HG03571 (cell line): ENCODE data around the gene TTC7B.

Experiments used
- ATAC-seq: cut with Tn5 transposase; IDR thresholded peaks from one replicate; pipeline ENCODE4 v1.9.1; 2021; ENCODE audit not compliant: unreplicated experiment

TTC7B gene

DNA sequence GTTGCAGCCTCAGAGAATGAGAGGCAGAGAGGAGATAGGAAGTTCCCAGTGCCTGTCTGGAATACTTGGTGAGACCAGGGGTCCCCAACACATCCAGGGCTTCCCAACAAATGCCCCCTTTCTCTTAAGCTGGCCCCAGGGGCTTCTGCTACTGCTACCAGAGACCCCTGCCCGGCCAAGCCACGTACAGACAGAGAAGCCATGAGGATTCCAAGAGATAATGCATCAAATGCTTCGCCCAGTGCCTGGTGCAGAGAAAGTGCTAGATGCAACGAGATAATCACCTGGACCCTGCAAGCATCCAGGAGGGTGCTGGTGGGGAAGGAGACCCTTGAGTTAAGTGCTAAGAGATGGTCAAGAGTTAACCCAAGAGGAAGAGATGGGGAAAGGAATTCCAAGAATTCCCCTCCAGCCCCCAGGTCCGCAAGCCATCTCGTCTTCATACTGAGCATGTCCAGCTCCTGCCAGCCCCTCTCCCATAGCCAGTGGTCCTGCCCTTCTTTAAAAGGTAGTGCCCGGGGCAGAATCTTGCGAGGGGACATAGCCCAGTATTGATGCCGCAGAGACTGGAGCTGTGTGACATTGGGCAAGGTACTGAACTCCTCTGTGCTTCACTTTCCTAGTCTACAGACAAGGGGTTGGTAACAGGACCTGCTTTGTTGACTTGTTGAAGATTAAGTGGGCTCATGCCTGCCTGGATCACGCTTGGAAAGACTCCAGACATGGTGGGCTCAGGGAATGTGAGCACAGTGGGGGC lies 316.1 kb downstream of the TTC7B start:
- ATAC-seq = no peak

DNA sequence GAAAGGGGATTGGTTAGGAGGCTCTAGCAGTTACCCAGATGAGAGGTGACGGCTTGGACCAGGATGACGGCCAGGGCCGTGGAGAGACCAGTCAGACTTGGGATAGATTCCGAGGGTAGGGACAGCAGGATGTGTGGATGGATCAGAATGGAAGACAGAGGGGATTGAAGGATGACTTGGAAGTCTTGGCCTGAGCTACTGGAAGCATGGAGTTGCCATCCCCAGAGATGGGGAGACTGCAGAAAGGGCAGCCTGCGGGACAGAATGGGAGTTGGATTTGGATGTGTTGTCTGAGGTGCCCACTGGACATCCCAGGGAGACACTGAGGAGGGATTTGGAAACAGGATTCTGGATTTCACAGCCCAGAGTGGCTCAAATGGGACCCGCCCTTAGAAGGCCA lies 317.1 kb downstream of the TTC7B start:
- no peak for ATAC-seq

GRCh38 chr14:90498198-90498597 lies 318.0 kb downstream of the TTC7B start:
- no peak for ATAC-seq

- no peak for ATAC-seq
Observed at GRCh38 chr14:90496379-90496778, 319.9 kb downstream of the TTC7B start.

- ATAC-seq = no peak
Observed at GRCh38 chr14:90495357-90496276, 320.6 kb downstream of the TTC7B start.

DNA sequence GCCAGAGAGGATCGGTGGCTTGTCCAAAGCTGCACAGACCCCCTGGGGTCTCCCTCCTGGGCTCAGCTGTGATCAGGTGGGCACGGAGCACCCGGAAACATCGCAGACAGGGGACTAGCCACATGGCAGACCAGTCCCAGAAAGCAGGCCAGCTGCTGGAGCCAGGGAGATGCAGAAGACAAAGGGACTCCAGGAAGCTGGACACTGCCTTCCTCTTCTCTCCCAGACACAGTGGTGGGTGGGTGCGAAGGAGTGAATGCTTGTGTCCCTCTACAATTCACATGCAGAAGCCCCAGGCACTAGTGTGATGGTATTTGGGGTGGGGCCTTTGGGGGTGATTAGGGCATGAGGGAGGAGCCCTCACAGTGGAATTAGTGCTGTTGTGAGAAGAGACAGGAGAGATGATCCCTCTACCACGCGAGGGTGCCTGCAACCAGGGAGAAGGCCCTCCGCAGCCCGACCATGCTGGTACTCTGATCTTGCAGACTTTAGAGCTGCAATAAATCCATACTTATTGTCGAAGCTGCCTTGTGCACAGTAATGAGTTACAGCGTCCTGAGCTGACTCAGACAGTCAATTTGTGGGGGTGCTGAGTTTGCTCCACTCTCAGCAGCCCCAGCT lies 324.2 kb downstream of the TTC7B start:
- no peak for ATAC-seq

DNA sequence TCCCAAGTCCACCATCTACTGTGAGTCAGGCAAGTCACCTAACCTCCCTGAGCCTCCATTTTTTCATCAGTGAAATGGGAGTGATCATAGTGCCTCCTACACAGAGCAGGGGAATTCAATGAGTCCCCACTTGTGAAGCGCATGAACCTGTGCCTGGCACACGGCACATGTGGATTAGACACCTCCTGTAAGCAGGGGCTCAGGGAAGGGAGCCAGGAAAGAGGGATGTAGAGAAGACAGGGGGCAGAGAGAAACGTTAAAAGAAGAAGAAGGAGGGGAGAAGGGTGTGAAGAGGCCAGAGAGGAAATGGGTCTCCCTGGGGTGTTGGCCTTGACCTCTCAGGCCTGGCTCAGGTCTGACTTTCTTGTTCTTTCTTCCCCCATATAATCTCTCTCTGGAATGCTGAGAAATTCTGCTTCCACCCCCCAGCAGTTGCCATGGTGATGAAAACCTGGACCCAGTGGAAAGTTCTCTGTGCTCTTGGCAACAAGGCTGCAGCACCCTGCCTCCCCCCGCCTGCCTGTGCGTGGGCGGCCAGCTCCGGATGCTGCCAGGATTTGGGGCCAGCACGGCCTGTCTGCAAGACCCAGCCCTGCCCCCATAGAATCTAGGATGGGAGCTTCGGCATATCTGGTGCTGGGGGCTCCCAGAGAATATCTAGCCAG lies 324.9 kb downstream of the TTC7B start:
- no peak for ATAC-seq

DNA sequence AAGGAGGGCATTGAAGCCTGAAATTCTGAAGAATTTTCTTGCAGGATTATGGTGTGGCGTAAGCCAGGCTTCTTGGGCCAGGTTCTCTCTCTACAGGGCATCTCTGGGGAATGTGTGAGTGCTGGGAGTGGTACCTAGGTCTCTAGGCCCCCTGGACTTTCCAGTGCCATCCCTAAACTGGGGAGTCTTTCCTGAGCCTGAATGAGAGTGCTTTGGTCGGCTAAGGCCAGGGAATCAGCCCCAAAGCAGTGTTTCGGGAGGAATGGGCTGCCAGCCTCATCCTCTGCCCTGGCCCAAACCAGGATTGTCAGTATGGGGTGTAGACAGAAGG lies 325.5 kb downstream of the TTC7B start:
- ATAC-seq = no peak

DNA sequence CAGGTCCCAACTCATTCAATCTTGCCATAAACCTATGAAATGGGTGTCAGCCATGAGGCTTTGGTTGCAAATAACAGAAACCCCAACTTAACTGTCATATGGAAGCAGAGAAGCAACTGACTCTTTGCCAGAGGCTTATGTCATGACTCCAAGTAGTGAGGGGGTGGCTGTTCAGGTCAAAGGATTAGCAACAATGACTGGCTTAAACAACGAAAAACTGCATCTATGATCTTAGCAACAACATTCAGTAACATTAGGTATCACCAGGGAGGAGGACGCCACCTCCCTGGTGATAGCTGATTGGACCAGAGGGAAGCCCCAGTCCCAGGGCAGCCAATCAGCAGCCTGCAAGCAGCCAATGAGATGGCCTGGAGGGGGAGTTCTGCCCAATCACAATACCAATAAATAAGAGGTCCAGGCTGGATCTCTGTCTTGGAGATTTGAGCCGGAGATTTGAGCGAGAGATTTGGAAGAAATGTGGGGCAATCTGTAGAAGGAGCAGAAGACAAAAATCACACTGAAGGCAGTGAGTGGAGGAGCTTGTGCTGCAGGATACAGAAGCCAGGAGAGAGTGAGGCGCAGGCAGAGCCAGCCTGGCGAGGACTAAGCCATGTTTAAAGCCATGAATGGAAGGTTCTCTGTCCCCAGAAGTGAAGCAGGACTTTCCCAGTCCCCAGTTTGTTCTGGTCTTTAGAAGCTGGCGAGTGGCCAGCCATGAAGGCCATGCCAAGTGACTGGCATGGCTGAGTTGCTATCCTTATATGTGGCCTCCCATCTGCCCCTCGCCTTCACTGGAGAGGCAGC lies 326.1 kb downstream of the TTC7B start:
- no peak for ATAC-seq

GRCh38 chr14:90489306-90489705 lies 326.9 kb downstream of the TTC7B start:
- no peak for ATAC-seq

DNA sequence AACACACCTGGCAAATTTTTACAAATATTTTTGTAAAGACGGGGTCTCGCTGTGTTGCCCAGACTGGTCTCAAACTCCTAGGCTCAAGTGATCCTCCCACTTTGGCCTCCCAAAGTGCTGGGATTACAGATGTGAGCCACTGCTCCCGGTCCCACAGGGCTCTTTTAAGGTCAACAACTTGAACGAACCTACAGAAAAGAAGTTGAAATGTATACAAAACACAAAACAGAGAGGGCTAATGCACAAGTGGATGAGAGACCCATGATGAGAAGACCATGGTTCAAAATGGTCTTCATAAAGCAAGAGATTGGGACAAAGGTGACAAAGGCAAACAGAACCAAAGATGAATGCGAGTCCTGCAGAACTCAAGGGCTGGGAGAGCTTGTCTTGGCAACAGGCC lies 328.0 kb downstream of the TTC7B start:
- no peak for ATAC-seq

GRCh38 chr14:90487462-90487861 lies 328.8 kb downstream of the TTC7B start:
- no peak for ATAC-seq

GRCh38 chr14:90487031-90487430 lies 329.2 kb downstream of the TTC7B start:
- no peak for ATAC-seq

DNA sequence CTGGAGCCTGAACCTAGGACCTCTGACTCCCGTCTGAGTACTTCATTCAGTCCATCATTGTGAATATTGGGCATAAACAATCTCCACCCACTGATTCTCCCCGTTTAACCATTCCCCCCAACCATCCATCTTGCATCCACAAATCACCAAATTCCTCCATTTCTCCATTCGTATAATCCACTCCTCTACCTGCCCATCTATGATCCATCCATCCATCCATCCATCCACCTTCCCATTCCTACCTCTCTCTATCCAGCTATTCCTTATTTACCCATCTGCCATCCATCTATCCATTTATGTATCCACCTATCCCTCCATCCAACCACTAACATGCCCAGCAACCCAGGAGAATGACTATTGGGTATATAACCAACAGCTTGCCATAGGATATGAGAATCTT lies 331.9 kb downstream of the TTC7B start:
- ATAC-seq = no peak

DNA sequence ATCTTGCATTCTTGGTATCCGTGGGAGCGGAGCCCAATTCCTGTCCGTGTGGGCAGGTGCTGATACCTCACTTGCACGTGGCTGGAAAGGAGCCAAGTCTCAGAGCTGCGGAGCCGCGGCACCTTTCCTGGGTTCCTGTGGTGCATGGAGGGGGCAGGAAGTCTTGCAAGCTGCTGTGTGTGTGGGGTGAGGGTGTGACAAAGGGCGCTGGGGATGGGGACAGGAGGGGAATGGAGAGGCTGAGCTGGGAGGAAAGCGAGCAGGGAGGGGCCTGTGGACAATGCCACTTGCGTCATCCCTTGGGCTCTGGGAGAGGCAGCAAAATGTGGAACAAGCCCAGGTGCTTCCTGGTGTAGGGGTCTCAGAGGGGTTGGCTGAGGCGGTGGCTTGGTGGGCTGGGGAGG lies 332.7 kb downstream of the TTC7B start:
- ATAC-seq = no peak

- ATAC-seq = no peak
Observed at GRCh38 chr14:90483117-90483516, 333.1 kb downstream of the TTC7B start.

- no peak for ATAC-seq
Observed at GRCh38 chr14:90475298-90475697, 340.9 kb downstream of the TTC7B start.
